ENCODE data around the gene CPSF3.

- TF ChIP-seq CTCF (IDR thresholded peaks at IDR 0.05) (no peak), POLR2A (IDR thresholded peaks at IDR 0.05) (no peak)
Observed at GRCh38 chr2:9408641-9409151, 14.8 kb upstream of the CPSF3 start.
